PC-9 (cell line): ENCODE results near the gene MRPS25. TPM values are rescaled to one million over a fixed set of nuclear protein-coding genes. Genes with fewer than 3 reads are reported as not detected.

ENCODE experiments used
- BruUV-seq: library from RNA; stranded (reverse); fragments of 400-500 nt; replicated peaks from 2 replicates; lab custom pipeline; 2021; lab: Mats Ljungman, UMichigan
- CTCF ChIA-PET: fragments of 300-600 bp; sonication (Branson Sonifier 250); formaldehyde crosslinking; loops from one replicate; lab custom pipeline; 2022; ENCODE audit warnings: antibody characterized with exemption; lab: Charles Lee
- POLR2A ChIA-PET: fragments of 300-600 bp; sonication (Branson Sonifier 250); formaldehyde crosslinking; loops from one replicate; lab custom pipeline; 2022; ENCODE audit warnings: antibody characterized with exemption; ENCODE audit not compliant: unreplicated experiment; lab: Charles Lee
- DNase-seq, 2 experiments: peaks; one replicate each; pipeline versions ENCODE4 v3.0.0 to v3.0.0-alpha.2; 2015 to 2022; ENCODE audit warnings: mixed read lengths in 1 of 2
- H2AFZ ChIP-seq: fragments of 200-600 bp; sonication (generic); 2 replicates; pipeline ENCODE4 v1.8.1; 2017; ENCODE audit warnings: antibody characterized with exemption
- H3F3A ChIP-seq: fragments of 200-600 bp; sonication (generic); 2 replicates; pipeline ENCODE4 v1.8.1; 2017; ENCODE audit warnings: antibody characterized with exemption, mild to moderate bottlenecking, low read depth; ENCODE audit not compliant: insufficient read depth
- H3K27ac ChIP-seq: fragments of 200-600 bp; sonication (generic); 2 replicates; pipeline ENCODE4 v1.6.1; 2016; ENCODE audit warnings: mixed run types
- H3K27me3 ChIP-seq: fragments of 200-600 bp; sonication (generic); 2 replicates; pipeline ENCODE4 v1.6.1; 2016; ENCODE audit warnings: low read depth, mixed run types; ENCODE audit not compliant: insufficient read depth
- H3K36me3 ChIP-seq: fragments of 200-600 bp; sonication (generic); 2 replicates; pipeline ENCODE4 v1.6.1; 2016; ENCODE audit warnings: low read depth, mixed run types
- H3K4me1 ChIP-seq: fragments of 200-600 bp; sonication (generic); replicated peaks from 2 replicates; pipeline ENCODE4 v1.6.1; 2016; ENCODE audit warnings: mixed run types; ENCODE audit not compliant: insufficient read depth
- H3K4me2 ChIP-seq: fragments of 200-600 bp; sonication (generic); 2 replicates; pipeline ENCODE4 v1.6.1; 2017; ENCODE audit warnings: mixed run types
- H3K4me3 ChIP-seq: fragments of 200-600 bp; sonication (generic); 2 replicates; pipeline ENCODE4 v1.6.1; 2016; ENCODE audit warnings: mixed run types
- H3K79me2 ChIP-seq: fragments of 200-600 bp; sonication (generic); 2 replicates; pipeline ENCODE4 v1.6.1; 2017; ENCODE audit warnings: low read depth, mixed run types
- H3K9me2 ChIP-seq: fragments of 200-600 bp; sonication (generic); 2 replicates; pipeline ENCODE4 v1.8.1; 2017; ENCODE audit warnings: mild to moderate bottlenecking; ENCODE audit not compliant: insufficient read depth
- H3K9me3 ChIP-seq: fragments of 200-600 bp; sonication (generic); 2 replicates; pipeline ENCODE4 v1.8.1; 2016; ENCODE audit warnings: low read depth; ENCODE audit not compliant: insufficient read depth
- H4K20me1 ChIP-seq: fragments of 200-600 bp; sonication (generic); 2 replicates; pipeline ENCODE4 v1.8.1; 2017; ENCODE audit not compliant: insufficient read depth
- EZH2 ChIP-seq: fragments of 200-600 bp; sonication (generic); IDR thresholded peaks from 2 replicates; pipeline ENCODE4 v1.8.0; 2017; ENCODE audit warnings: antibody characterized with exemption, low read depth
- intact Hi-C: fragments of 100-400 bp; cut with micrococcal nuclease; formaldehyde crosslinking; loops from one replicate; pipeline ENCODE4 v1.10.0; 2022; ENCODE audit not compliant: unreplicated experiment
- total RNA-seq: library from RNA; stranded (reverse); gene quantifications from 2 replicates; pipeline ENCODE4 v1.2.3, GENCODE V29; 2021
- TF ChIP-seq, protein P1 (sequence below): fragments of 200-600 bp; sonication (generic); conservative IDR thresholded peaks from 2 replicates; pipeline ENCODE4 v1.6.1; 2017; ENCODE audit warnings: mixed run types, antibody characterized with exemption, mild to moderate bottlenecking, moderate library complexity

The MRPS25 gene
- total RNA-seq, 1 experiment from 2014 or later, result 47.8 TPM

DNA sequence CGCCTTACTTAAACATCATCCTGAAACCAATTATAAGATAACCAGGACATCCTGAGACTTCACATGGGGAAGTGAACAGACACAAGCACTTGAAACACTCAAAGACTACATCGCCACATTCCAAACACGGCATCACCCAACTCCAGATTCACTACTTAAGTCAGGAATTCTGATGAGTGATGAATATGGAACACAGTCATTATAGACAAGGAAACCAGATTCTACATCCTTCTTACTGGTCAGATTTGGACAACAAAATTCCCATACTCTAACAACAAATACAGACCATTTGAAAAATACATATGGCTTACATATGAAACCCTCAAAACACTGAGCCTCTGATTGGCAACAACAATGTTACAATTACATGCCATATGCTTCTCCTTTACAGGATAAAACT, 46.9 kb upstream of the MRPS25 start:
- Histone ChIP-seq H3K27ac (no peak overlapping the region), H3K4me3 (no peak overlapping the region), H3K27me3 (peaks cover 11% of the 10 kb centered on the region; the same call in 1 of the 2 replicates), H3K4me1 (no peaks in the 10 kb centered on the region), H3F3A (no peaks in the 10 kb centered on the region), H2AFZ (no peak overlapping the region), H3K36me3 (no peaks in the 10 kb centered on the region), H4K20me1 (no peaks in the 10 kb centered on the region), H3K4me2 (no peak overlapping the region), H3K9me2 (no peaks in the 10 kb centered on the region), H3K9me3 (no peaks in the 10 kb centered on the region), H3K79me2 (no peaks in the 10 kb centered on the region)
- no TSS peak for BruUV-seq
- ChIA-PET POLR2A (no interaction called here), CTCF (interaction anchor here (0.6 kb wide), 1 partner anchor 11 kb away, joined by 9 read pairs; no protein-coding TSS in a partner anchor)
- no peak for TF ChIP-seq EZH2
- TF ChIP-seq, protein P1, sequence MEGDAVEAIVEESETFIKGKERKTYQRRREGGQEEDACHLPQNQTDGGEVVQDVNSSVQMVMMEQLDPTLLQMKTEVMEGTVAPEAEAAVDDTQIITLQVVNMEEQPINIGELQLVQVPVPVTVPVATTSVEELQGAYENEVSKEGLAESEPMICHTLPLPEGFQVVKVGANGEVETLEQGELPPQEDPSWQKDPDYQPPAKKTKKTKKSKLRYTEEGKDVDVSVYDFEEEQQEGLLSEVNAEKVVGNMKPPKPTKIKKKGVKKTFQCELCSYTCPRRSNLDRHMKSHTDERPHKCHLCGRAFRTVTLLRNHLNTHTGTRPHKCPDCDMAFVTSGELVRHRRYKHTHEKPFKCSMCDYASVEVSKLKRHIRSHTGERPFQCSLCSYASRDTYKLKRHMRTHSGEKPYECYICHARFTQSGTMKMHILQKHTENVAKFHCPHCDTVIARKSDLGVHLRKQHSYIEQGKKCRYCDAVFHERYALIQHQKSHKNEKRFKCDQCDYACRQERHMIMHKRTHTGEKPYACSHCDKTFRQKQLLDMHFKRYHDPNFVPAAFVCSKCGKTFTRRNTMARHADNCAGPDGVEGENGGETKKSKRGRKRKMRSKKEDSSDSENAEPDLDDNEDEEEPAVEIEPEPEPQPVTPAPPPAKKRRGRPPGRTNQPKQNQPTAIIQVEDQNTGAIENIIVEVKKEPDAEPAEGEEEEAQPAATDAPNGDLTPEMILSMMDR, result no peak
- DNase-seq, result no peak
- intact Hi-C loops, result loop anchor here (10.0 kb wide), 1 partner anchor 293 kb away; no protein-coding TSS in a partner anchor

DNA sequence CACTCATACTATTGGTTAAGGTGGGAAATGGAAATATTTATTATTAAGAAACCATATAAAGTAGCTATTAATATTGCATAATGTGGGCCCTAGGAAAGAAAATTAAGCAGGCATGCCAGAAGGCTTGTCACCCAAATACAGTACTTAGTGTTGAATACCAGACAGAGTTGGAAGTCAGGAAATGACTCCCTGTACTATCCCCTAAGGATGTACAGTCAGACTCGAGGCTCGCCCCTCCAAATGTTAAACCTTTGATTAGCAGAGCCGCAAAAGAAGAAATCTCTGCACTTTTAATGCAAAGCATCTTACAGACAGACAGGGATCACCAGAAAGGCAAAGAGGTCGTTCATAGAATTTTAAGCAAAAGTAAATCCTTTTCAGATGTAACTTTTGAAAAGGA, 45.1 kb upstream of the MRPS25 start:
- Histone ChIP-seq H3K4me2 (no peak overlapping the region), H3K27me3 (peaks cover 11% of the 10 kb centered on the region; the same call in 1 of the 2 replicates), H3K4me1 (no peaks in the 10 kb centered on the region), H4K20me1 (no peaks in the 10 kb centered on the region), H3K9me2 (no peaks in the 10 kb centered on the region), H3K79me2 (no peaks in the 10 kb centered on the region), H3K27ac (no peak overlapping the region), H3K4me3 (no peak overlapping the region), H2AFZ (no peak overlapping the region), H3K36me3 (no peaks in the 10 kb centered on the region), H3F3A (no peaks in the 10 kb centered on the region), H3K9me3 (no peaks in the 10 kb centered on the region)
- intact Hi-C loops, result loop anchor here (10.0 kb wide), 1 partner anchor 295 kb away; no protein-coding TSS in a partner anchor
- ChIA-PET POLR2A (interaction anchor here (0.6 kb wide), 1 partner anchor 37 kb away, joined by 4 read pairs; no protein-coding TSS in a partner anchor), CTCF (no interaction called here)
- DNase-seq, result no peak
- no peak for TF ChIP-seq EZH2
- TF ChIP-seq, protein P1, result no peak
- no TSS peak for BruUV-seq

DNA sequence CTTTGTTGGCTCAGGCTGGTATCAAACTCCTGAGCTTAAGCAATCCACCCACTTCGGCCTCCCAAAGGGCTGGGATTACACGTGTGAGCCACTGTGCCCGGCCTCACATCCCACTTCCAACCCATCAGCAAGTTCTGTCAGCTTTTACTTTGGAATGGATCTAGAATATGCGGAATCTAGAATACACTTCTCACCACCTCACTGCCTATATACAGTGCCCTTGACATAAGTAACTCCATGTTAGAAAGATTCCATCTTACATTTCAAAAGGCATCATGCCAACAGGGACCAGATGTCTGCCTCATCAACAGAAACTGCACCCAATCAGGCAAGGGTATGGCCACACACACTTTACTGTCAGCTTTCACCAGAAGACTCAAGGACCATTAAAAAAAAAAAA, 43.8 kb upstream of the MRPS25 start:
- ChIA-PET CTCF (interaction anchor here (0.6 to 0.7 kb wide), 3 partner anchors 20 to 258 kb away, joined by 3 to 5 read pairs (median 4); no protein-coding TSS in a partner anchor), POLR2A (no interaction called here)
- H3K36me3 ChIP-seq, result no peaks in the 10 kb centered on the region
- no peaks in the 10 kb centered on the region for H3K9me2 ChIP-seq
- intact Hi-C loops, result loop anchor here (5.0 to 10.0 kb wide), 5 partner anchors 98 to 1446 kb away; partner anchors contain the start of gene CAPN7
- peaks cover 11% of the 10 kb centered on the region; the same call in 1 of the 2 replicates for H3K27me3 ChIP-seq
- no peak overlapping the region for H3K4me2 ChIP-seq
- DNase-seq, result no peak
- no peak overlapping the region for H2AFZ ChIP-seq
- H3F3A ChIP-seq, result no peaks in the 10 kb centered on the region
- H4K20me1 ChIP-seq, result no peaks in the 10 kb centered on the region
- H3K4me3 ChIP-seq, result no peak overlapping the region
- no peaks in the 10 kb centered on the region for H3K4me1 ChIP-seq
- H3K79me2 ChIP-seq, result no peaks in the 10 kb centered on the region
- no peak overlapping the region for H3K27ac ChIP-seq
- BruUV-seq, result no TSS peak
- TF ChIP-seq, protein P1, result no peak
- no peak for TF ChIP-seq EZH2
- no peaks in the 10 kb centered on the region for H3K9me3 ChIP-seq
